Activated CD8-positive, alpha-beta T cell treated with anti-CD3 and anti-CD28 coated beads for 36 hours (primary cell): ENCODE results near the gene DIS3L2. TPM values are rescaled to one million over a fixed set of nuclear protein-coding genes. Genes with fewer than 3 reads are reported as not detected.
A peak's percentile ranks its signal among the peaks of the same experiment; 100 is the strongest.

ENCODE experiments used
- ATAC-seq: fragments of 200-7000 bp; cut with Tn5 transposase; one replicate; pipeline ENCODE4 v1.10.0; 2021; ENCODE audit warnings: mild to moderate bottlenecking, moderate library complexity
- CTCF ChIA-PET: fragments of 350-600 bp; sonication (Branson Sonifier 250); formaldehyde crosslinking; loops from one replicate; lab custom pipeline; 2021; ENCODE audit warnings: antibody characterized with exemption; lab: Charles Lee
- POLR2A ChIA-PET: fragments of 350-600 bp; sonication (Branson Sonifier 250); formaldehyde crosslinking; loops from one replicate; lab custom pipeline; 2021; ENCODE audit warnings: antibody characterized with exemption; lab: Charles Lee
- DNase-seq: peaks from one replicate; pipeline ENCODE4 v3.0.0-alpha.2; 2020
- H3K27ac Mint-ChIP-seq: one replicate; pipeline ENCODE4 v1.8.0; 2021; ENCODE audit warnings: mild to moderate bottlenecking, mixed read lengths
- H3K27me3 Mint-ChIP-seq: one replicate; pipeline ENCODE4 v1.8.0; 2021; ENCODE audit warnings: mixed read lengths
- H3K36me3 Mint-ChIP-seq: one replicate; pipeline ENCODE4 v1.8.0; 2021; ENCODE audit warnings: low read depth, mixed read lengths
- H3K4me1 Mint-ChIP-seq: one replicate; pipeline ENCODE4 v1.8.0; 2021; ENCODE audit warnings: low read depth, mixed read lengths
- H3K4me3 Mint-ChIP-seq: one replicate; pipeline ENCODE4 v1.8.0; 2021; ENCODE audit warnings: mild to moderate bottlenecking, moderate library complexity, mixed read lengths
- H3K9me3 Mint-ChIP-seq: one replicate; pipeline ENCODE4 v1.8.0; 2021; ENCODE audit warnings: mixed read lengths
- intact Hi-C: fragments of 100-400 bp; cut with micrococcal nuclease; formaldehyde crosslinking; loops from one replicate; pipeline ENCODE4 v1.10.0; 2022
- total RNA-seq, 2 experiments: library from RNA; stranded (reverse); gene quantifications; one replicate each; pipeline ENCODE4 v1.2.3, GENCODE V29; 2021
- TF ChIP-seq, protein P1 (sequence below): fragments of 200-600 bp; IDR thresholded peaks from one replicate; pipeline ENCODE4 v1.8.0; 2022; ENCODE audit warnings: antibody characterized with exemption, mild to moderate bottlenecking

The DIS3L2 gene
- total RNA-seq, 2 experiments from 2014 or later: 26.5 to 27.2 TPM

DNA sequence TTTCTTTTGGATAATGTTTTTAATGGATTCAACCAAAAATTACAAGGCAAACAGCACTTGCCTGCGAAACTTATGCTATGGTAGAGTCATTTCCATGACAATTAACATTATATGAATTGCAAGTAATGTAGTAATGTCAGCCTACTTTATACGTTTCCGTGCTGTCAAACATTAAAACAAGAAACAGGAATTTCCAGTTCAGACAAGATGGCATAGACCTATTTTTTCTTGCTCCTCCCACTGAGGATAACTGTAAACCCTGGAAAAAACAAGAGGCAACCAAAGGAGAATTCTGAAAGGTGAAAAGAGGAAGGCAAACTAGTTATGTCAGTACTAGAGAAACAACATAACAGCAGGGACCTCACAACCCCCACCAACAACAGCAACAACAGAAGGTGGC is 170.7 kb downstream of the DIS3L2 start:
- TF ChIP-seq, protein P1, sequence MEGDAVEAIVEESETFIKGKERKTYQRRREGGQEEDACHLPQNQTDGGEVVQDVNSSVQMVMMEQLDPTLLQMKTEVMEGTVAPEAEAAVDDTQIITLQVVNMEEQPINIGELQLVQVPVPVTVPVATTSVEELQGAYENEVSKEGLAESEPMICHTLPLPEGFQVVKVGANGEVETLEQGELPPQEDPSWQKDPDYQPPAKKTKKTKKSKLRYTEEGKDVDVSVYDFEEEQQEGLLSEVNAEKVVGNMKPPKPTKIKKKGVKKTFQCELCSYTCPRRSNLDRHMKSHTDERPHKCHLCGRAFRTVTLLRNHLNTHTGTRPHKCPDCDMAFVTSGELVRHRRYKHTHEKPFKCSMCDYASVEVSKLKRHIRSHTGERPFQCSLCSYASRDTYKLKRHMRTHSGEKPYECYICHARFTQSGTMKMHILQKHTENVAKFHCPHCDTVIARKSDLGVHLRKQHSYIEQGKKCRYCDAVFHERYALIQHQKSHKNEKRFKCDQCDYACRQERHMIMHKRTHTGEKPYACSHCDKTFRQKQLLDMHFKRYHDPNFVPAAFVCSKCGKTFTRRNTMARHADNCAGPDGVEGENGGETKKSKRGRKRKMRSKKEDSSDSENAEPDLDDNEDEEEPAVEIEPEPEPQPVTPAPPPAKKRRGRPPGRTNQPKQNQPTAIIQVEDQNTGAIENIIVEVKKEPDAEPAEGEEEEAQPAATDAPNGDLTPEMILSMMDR: no peak
- H3K27ac Mint-ChIP-seq: no peak overlapping the region
- intact Hi-C loops: loop anchor here (10.0 kb wide), 1 partner anchor 193 kb away; no protein-coding TSS in a partner anchor
- H3K27me3 Mint-ChIP-seq: no peaks in the 10 kb centered on the region
- H3K36me3 Mint-ChIP-seq: peaks cover 12% of the 10 kb centered on the region
- CTCF ChIA-PET: interaction anchor here (0.6 kb wide), 1 partner anchor 63 kb away, joined by 3 read pairs; no protein-coding TSS in a partner anchor
- H3K4me1 Mint-ChIP-seq: peaks cover 28% of the 10 kb centered on the region
- no peak for DNase-seq
- ATAC-seq: no peak
- H3K4me3 Mint-ChIP-seq: no peak overlapping the region
- POLR2A ChIA-PET: no interaction called here
- H3K9me3 Mint-ChIP-seq: no peaks in the 10 kb centered on the region

DNA sequence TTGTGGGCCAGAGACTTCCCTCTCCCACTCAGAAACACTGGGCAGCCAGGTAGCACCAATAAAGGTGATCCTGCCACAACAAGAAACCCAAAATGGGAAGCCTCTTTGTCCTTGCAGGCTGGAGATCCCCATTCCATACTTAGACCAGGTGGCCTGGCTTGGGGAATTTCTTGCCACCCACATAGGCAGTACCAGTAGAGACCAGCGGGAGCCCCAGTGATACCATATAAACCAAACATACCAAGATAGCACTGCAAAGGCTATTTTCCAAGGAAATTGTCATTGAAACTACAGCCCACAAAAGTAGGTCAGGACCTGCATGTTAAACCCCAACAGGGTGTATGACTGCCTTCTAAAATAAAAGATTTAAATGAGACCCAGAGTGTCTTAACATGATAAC is 171.6 kb downstream of the DIS3L2 start:
- Mint-ChIP-seq H3K27ac (no peak overlapping the region), H3K4me1 (peaks cover 30% of the 10 kb centered on the region), H3K4me3 (no peak overlapping the region), H3K36me3 (peaks cover 12% of the 10 kb centered on the region), H3K27me3 (no peaks in the 10 kb centered on the region), H3K9me3 (no peaks in the 10 kb centered on the region)
- POLR2A ChIA-PET: no interaction called here
- TF ChIP-seq, protein P1: peak; percentile 19
- DNase-seq: no peak
- intact Hi-C loops: loop anchor here (10.0 kb wide), 1 partner anchor 192 kb away; no protein-coding TSS in a partner anchor
- CTCF ChIA-PET: interaction anchor here (0.6 kb wide), 1 partner anchor 63 kb away, joined by 3 read pairs; no protein-coding TSS in a partner anchor
- ATAC-seq: no peak

DNA sequence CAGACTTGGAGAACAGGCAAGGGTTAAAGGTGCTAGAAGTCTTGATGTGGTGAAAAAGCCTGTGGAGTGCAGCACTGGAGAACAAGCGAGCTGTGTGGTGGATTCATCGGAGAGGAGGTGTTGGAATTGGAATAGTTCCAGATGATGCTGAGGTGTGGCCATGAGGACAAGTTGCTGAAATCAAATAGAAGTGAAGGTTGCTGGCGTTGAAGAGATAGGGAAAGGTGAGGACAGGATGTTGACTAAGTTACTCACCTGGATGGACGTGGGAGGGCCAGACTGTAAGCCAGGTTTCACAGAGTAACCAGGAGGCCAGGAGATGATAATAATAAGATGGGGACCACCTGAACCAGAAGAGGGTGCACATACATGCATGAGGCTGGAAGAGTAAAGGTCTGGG is 173.4 kb downstream of the DIS3L2 start:
- Mint-ChIP-seq H3K4me3 (no peak overlapping the region), H3K36me3 (peaks cover 15% of the 10 kb centered on the region), H3K27ac (no peak overlapping the region), H3K27me3 (no peaks in the 10 kb centered on the region), H3K9me3 (no peaks in the 10 kb centered on the region), H3K4me1 (peaks cover 45% of the 10 kb centered on the region)
- CTCF ChIA-PET: interaction anchor here (1.1 kb wide), 1 partner anchor 192 kb away, joined by 3 read pairs; no protein-coding TSS in a partner anchor
- TF ChIP-seq, protein P1: no peak
- intact Hi-C loops: loop anchor here (10.0 kb wide), 1 partner anchor 190 kb away; no protein-coding TSS in a partner anchor
- DNase-seq (no peak), ATAC-seq (no peak)
- POLR2A ChIA-PET: no interaction called here

DNA sequence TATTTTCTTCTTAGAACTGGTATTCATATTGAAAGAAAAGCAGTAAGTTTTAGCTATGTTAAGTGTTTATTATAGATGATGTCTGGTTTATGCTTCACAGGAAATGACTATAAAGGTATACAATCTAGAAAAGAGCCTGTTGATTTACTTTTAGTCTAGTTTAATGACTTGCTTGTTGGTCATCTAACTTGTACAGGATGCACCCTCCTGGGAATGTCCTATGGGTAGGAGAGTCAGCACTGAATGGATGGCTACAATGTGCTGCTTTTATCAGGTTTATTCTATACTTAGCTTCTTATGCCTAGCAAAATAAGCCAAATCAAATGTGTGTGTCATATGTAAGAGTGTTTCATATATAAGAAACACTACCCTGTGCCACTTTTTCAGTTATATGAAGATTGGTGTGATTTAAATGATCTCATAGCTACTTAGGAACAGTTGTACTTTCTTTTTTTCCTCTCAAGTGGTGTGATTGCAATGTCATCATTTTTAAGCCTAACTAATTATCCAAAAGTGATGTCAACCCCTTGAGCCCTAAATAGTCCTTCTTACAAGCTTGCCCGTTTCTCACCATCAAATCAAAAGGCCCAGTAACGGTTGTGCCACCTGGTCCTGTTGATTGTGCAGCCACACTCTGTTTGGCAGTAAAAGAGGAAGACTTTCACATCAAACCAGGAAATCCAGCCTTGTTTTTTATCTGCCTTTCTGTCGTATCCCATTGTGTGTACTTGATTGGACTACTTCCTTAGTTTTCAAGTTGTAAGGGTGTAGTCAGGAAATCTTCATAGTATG is 176.0 kb downstream of the DIS3L2 start:
- ATAC-seq (no peak), DNase-seq (no peak)
- peak overlapping the region; percentile 33 for H3K27ac Mint-ChIP-seq
- H3K36me3 Mint-ChIP-seq: peaks cover 6% of the 10 kb centered on the region
- peaks cover 56% of the 10 kb centered on the region for H3K4me1 Mint-ChIP-seq
- POLR2A ChIA-PET: interaction anchor here (0.6 to 1.1 kb wide), 3 partner anchors 12 to 201 kb away, joined by 3 to 4 read pairs (median 3); no protein-coding TSS in a partner anchor
- intact Hi-C loops: loop anchor here (10.0 kb wide), 1 partner anchor 187 kb away; no protein-coding TSS in a partner anchor
- TF ChIP-seq, protein P1: no peak
- CTCF ChIA-PET: interaction anchor here (0.8 to 7.0 kb wide), 3 partner anchors 213 to 237 kb away, joined by 3 to 121 read pairs (median 7); partner anchors contain the start of gene NPPC
- no peak overlapping the region for H3K4me3 Mint-ChIP-seq
- no peaks in the 10 kb centered on the region for H3K27me3 Mint-ChIP-seq
- no peaks in the 10 kb centered on the region for H3K9me3 Mint-ChIP-seq
